ENCODE results near the gene GLRX. TPM values are rescaled to one million over a fixed set of nuclear protein-coding genes. Genes with fewer than 3 reads are reported as not detected.

Gene GLRX
- total and polyA plus RNA-seq, 8 donors, result 1.7 to 20.9 (median 6.6) TPM

GRCh38 chr5:95847261-95847592 lies 24.7 kb upstream of the GLRX start:
- H3K4me3 ChIP-seq, result no peak overlapping the region
- FAIRE-seq, result no peak
- DNase-seq, result no peak
- H3K4me1 ChIP-seq, result peaks cover under 1 to 7% (median 5%) of the 10 kb centered on the region in 3 donors
- no peaks in the 10 kb centered on the region for H3K36me3 ChIP-seq
- intact Hi-C loops (cut with DNase I), result loop anchor here in 2 of 3 donors (5.0 to 10.0 kb wide), 4 partner anchors 65 to 205 kb away; partner anchors contain the start of gene RFESD (in 1 of the 2)
- H3K27ac ChIP-seq, result no peak overlapping the region
- no peaks in the 10 kb centered on the region for H3K9me3 ChIP-seq
- no peaks in the 10 kb centered on the region for H3K27me3 ChIP-seq
- no peak for ATAC-seq
- no peak for TF ChIP-seq CTCF (IDR thresholded peaks at IDR 0.05)
- 0 to 9% methylated on average over 1 of the region's 1 CpG for WGBS, 2 donors

GRCh38 chr5:95846554-95847260 lies 24.2 kb upstream of the GLRX start:
- TF ChIP-seq CTCF (IDR thresholded peaks at IDR 0.05), result peak; percentile 80 to 94 (median 91)
- Histone ChIP-seq H3K27ac (no peak overlapping the region), H3K36me3 (no peaks in the 10 kb centered on the region), H3K9me3 (no peaks in the 10 kb centered on the region), H3K4me3 (no peak overlapping the region), H3K4me1 (peaks cover 4 to 7% (median 5%) of the 10 kb centered on the region in 3 donors), H3K27me3 (no peaks in the 10 kb centered on the region)
- 55 to 58% methylated on average over 7 of the region's 7 CpGs for WGBS, 2 donors
- intact Hi-C loops (cut with DNase I), result loop anchor here in 2 of 3 donors (5.0 to 10.0 kb wide), 4 partner anchors 64 to 204 kb away; partner anchors contain the start of gene RFESD (in 1 of the 2)
- peak in 4 of 6 donors; percentile 56 to 81 (median 60) for DNase-seq
- ATAC-seq, result peak; percentile 68 to 90 (median 86)
- FAIRE-seq, result peak; percentile 32

- Histone ChIP-seq H3K4me1 (peaks cover 2 to 7% (median 4%) of the 10 kb centered on the region in 3 donors), H3K4me3 (no peak overlapping the region), H3K9me3 (no peaks in the 10 kb centered on the region), H3K27me3 (no peaks in the 10 kb centered on the region), H3K36me3 (no peaks in the 10 kb centered on the region), H3K27ac (no peak overlapping the region)
- TF ChIP-seq CTCF (IDR thresholded peaks at IDR 0.05), result no peak
- FAIRE-seq (no peak), DNase-seq (no peak), ATAC-seq (no peak)
- intact Hi-C loops (cut with DNase I), result loop anchor here in 2 of 3 donors (5.0 to 10.0 kb wide), 4 partner anchors 63 to 203 kb away; partner anchors contain the start of gene RFESD (in 1 of the 2)
- WGBS, 2 donors, result 77 to 89% methylated on average over 3 of the region's 3 CpGs
Measured at GRCh38 chr5:95845391-95845790, 22.9 kb upstream of the GLRX start.

GRCh38 chr5:95843733-95844223 lies 21.3 kb upstream of the GLRX start:
- FAIRE-seq (no peak), ATAC-seq (peak in 3 of 4 donors; percentile 23 to 55 (median 46)), DNase-seq (peak in 1 of 6 donors; percentile 20)
- Histone ChIP-seq H3K36me3 (no peaks in the 10 kb centered on the region), H3K9me3 (no peaks in the 10 kb centered on the region), H3K27ac (peak overlapping the region in 1 of 4 donors; percentile 16), H3K4me3 (no peak overlapping the region), H3K4me1 (peaks cover 0 to 4% (median 0%) of the 10 kb centered on the region in 3 donors), H3K27me3 (no peaks in the 10 kb centered on the region)
- intact Hi-C loops (cut with DNase I), result loop anchor here in 1 of 3 donors (10.0 kb wide), 1 partner anchor 199 kb away; the partner anchor contains the start of gene RFESD
- TF ChIP-seq CTCF (IDR thresholded peaks at IDR 0.05), result no peak
- WGBS, 2 donors, result 55% methylated on average over 3 of the region's 3 CpGs

All from pancreas (tissue), 10 donors.